HG02852 (cell line): Measurements from ENCODE around the gene TNIP3.

ENCODE experiments used
- ATAC-seq: cut with Tn5 transposase; IDR thresholded peaks from one replicate; pipeline ENCODE4 v1.9.1; 2021; ENCODE audit warnings: mild to moderate bottlenecking, moderate library complexity; ENCODE audit not compliant: unreplicated experiment

TNIP3 gene

GRCh38 chr4:121093261-121093660 lies 70.9 kb downstream of the TNIP3 start:
- no peak for ATAC-seq

GRCh38 chr4:121091941-121092340 lies 72.2 kb downstream of the TNIP3 start:
- ATAC-seq, result no peak

- no peak for ATAC-seq
Measured at GRCh38 chr4:121088867-121089266, 75.3 kb downstream of the TNIP3 start.
